ENCODE measurements around the gene RAP1A.

Gene RAP1A

GRCh38 chr1:111649648-111650047, 30.1 kb downstream of the RAP1A start:
- DNase-seq (ENCODE audit: low read depth): no peak
- no peak overlapping the region for H3K4me3 ChIP-seq (ENCODE audit: low read depth, low read length)
- TF ChIP-seq CTCF (IDR thresholded peaks at IDR 0.05; ENCODE audit: low read depth, low read length, missing control alignments): no peak

DNA sequence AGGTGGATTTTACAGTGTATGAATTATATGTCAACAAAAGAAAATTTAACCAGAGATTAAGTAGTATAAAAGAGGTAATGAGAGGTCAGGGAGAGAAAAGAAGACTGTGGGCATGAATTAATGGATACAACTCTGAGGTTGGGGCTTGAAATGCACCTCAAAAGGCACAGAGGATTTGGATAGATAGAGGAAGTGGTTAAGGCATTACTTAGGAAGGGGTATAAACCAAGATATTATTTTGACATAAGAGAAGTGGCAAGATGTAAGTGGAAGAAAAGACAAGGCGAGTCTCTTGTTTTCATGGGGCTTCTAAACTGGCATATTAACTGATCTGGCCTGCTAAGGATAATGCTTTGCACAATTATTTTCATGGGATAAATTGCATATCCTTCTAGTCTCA, 34.1 kb downstream of the RAP1A start:
- no peak for DNase-seq (ENCODE audit: low read depth)
- no peak overlapping the region for H3K4me3 ChIP-seq (ENCODE audit: low read depth, low read length)
- no peak for TF ChIP-seq CTCF (IDR thresholded peaks at IDR 0.05; ENCODE audit: low read depth, low read length, missing control alignments)

GRCh38 chr1:111654839-111655238, 35.2 kb downstream of the RAP1A start:
- no peak for TF ChIP-seq CTCF (IDR thresholded peaks at IDR 0.05; ENCODE audit: low read depth, low read length, missing control alignments)
- H3K4me3 ChIP-seq (ENCODE audit: low read depth, low read length): no peak overlapping the region
- no peak for DNase-seq (ENCODE audit: low read depth)

DNA sequence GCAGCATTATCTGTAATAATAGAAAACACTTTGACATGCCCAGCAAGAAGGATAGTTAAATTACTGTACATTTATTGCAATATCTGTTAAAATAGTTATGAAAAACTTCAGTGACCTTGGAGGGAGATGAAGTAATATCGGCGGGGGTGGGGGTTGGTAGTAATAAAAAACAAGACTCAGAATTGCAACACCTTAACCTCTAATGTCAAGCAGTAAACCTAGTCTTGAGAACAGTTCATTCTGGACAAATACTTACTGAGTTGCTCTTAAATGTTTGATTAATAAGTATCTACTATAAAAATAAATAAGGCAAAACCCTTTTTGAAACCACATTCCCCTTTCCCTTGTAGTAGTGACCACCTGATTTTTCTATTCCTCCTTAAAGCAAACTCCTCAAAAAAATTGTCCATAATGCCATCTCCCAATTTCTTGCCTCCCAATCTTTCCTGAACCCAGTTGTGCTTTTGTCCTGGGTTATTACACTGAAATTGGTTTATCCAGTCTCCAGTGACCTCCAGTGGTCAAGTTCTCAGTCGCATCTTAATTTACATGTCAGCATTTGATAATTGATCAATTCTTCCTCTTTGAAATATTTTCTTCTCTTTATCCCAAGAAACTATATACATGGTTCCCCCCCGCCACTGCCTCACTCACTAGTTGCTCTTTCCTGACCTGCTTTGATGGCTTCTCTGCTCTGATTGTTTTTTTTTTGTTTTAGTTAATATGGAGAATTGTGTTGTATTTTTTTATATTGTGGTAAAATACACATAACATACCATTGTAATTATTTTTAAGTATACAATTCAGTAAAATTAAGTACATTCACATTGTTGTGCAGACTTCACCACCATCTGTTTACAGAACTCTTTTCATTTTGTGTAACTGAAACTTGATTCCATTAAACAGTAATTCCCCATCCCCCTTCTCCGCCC, 36.8 kb downstream of the RAP1A start:
- no peak overlapping the region for H3K4me3 ChIP-seq (ENCODE audit: low read depth, low read length)
- DNase-seq (ENCODE audit: low read depth): no peak
- TF ChIP-seq CTCF (IDR thresholded peaks at IDR 0.05; ENCODE audit: low read depth, low read length, missing control alignments): peak; percentile 39

DNA sequence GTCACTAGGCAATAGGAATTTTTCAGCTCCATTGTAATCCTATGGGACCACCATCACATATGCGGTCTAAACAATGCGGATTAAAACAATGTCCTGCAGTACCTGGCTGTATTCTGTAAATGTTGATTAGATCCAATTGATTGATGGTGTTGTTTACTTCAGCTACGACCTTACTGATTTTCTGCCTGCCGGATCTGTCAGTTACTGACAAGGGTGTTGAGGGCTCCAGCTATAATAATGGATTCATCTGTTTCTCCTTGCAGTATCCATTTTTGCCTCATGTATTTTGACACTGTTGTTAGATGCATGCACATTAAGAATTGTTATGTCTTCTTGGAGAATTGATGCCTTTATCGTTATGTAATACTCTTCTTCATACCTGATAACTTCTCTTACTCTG, 39.0 kb downstream of the RAP1A start:
- DNase-seq (ENCODE audit: low read depth): no peak

DNA sequence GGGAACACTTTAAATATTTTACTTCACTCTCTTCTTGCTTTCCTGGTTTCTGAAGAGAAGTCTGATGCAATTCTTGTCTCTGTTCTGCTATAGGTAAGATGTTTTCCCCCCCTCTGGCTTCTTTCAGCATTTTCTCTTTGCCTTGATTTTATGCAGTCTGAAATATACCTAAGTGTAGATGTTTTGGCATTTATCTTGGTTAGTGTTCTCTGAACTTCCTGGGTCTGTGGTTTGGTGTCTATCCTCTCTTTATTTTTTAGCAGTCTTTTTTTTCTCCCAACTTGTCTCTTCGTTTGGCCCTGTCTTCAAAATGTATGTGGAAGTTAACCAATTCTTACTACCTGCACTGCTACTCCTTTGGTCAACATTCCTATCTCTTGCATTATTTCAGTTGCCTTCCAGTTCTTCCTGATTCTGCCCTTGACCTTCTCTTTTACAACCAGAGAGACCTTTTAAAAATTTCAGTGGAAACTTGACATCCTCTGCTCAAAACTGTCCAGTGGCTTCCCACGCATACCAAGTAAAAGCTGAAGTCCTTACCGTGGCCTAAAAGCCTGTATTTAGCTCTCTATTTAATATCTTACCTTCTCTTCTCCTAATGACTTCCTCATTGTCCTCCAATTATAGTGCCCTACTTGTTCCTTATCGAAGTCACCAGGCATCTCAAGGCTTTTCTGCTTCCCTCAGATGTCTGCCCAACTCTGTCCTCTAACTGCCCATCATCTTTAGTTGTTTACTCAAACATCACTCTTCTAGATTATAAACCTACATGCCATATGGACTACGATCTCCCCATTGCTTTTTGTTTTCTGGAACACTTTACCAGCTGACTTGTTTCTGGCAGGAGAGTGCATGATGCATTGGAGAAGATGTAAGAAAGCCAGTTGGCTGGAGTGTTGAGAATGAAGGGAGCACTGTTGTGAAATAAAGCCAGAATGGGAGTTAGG, 40.9 kb downstream of the RAP1A start:
- no peak overlapping the region for H3K4me3 ChIP-seq (ENCODE audit: low read depth, low read length)
- peak; percentile 13 for DNase-seq (ENCODE audit: low read depth)
- no peak for TF ChIP-seq CTCF (IDR thresholded peaks at IDR 0.05; ENCODE audit: low read depth, low read length, missing control alignments)

More for the DNA sequence above, 39.0 kb downstream of the RAP1A start:
- H3K4me3 ChIP-seq (ENCODE audit: low read depth, low read length): no peak overlapping the region
- no peak for TF ChIP-seq CTCF (IDR thresholded peaks at IDR 0.05; ENCODE audit: low read depth, low read length, missing control alignments)

Data from GM12864 (cell line).